PC-3 (cell line): ENCODE data around the gene TMEM150A. TPM values are rescaled to one million over a fixed set of nuclear protein-coding genes. Genes with fewer than 3 reads are reported as not detected.

Experiments
- ATAC-seq: fragments of 200-7000 bp; cut with Tn5 transposase; 2 replicates; pipeline ENCODE4 v1.9.1; 2020; ENCODE audit warnings: mild to moderate bottlenecking, moderate library complexity
- BruUV-seq: library from RNA; stranded (reverse); fragments of 400-500 nt; replicated peaks from 2 replicates; lab custom pipeline; 2021; lab: Mats Ljungman, UMichigan
- CTCF ChIA-PET: fragments of 300-600 bp; sonication (Branson Sonifier 250); formaldehyde crosslinking; loops from one replicate; lab custom pipeline; 2022; ENCODE audit warnings: antibody characterized with exemption; lab: Charles Lee
- POLR2A ChIA-PET: fragments of 300-600 bp; sonication (Branson Sonifier 250); formaldehyde crosslinking; loops from one replicate; lab custom pipeline; 2022; ENCODE audit warnings: antibody characterized with exemption; ENCODE audit not compliant: unreplicated experiment; lab: Charles Lee
- DNase-seq: peaks from one replicate; pipeline ENCODE4 v3.0.0-alpha.2; 2015
- H2AFZ ChIP-seq: fragments of 300-600 bp; sonication (generic); 2 replicates; pipeline ENCODE4 v1.6.0; 2016; ENCODE audit warnings: antibody characterized with exemption, low read length
- H3F3A ChIP-seq: fragments of 300-600 bp; sonication (generic); one replicate; pipeline ENCODE4 v1.6.0; 2017; ENCODE audit warnings: antibody characterized with exemption, low read length, control low read depth, mild to moderate bottlenecking; ENCODE audit not compliant: unreplicated experiment
- H3K27ac ChIP-seq: fragments of 300-600 bp; sonication (generic); 2 replicates; pipeline ENCODE4 v1.5.1; 2016; ENCODE audit warnings: mild to moderate bottlenecking, low read length
- H3K27me3 ChIP-seq: fragments of 300-600 bp; sonication (generic); 2 replicates; pipeline ENCODE4 v1.6.1; 2016; ENCODE audit warnings: low read length, mixed read lengths
- H3K36me3 ChIP-seq: fragments of 300-600 bp; sonication (generic); 2 replicates; pipeline ENCODE4 v1.6.1; 2016; ENCODE audit warnings: low read depth, mixed run types, low read length, mixed read lengths
- H3K4me1 ChIP-seq: fragments of 300-600 bp; sonication (generic); 2 replicates; pipeline ENCODE4 v1.5.1; 2016; ENCODE audit warnings: low read length; ENCODE audit not compliant: insufficient read depth
- H3K4me2 ChIP-seq: fragments of 300-600 bp; sonication (generic); 2 replicates; pipeline ENCODE4 v1.6.0; 2016; ENCODE audit warnings: low read length
- H3K4me3 ChIP-seq: fragments of 300-600 bp; sonication (generic); 2 replicates; pipeline ENCODE4 v1.5.1; 2016; ENCODE audit warnings: mild to moderate bottlenecking, low read length, mixed read lengths
- H3K79me2 ChIP-seq: fragments of 300-600 bp; sonication (generic); 2 replicates; pipeline ENCODE4 v1.6.1; 2017; ENCODE audit warnings: low read length, mixed read lengths
- H3K9ac ChIP-seq: fragments of 300-600 bp; sonication (generic); 2 replicates; pipeline ENCODE4 v1.6.0; 2016; ENCODE audit warnings: mild to moderate bottlenecking, low read length
- H3K9me2 ChIP-seq: fragments of 300-600 bp; sonication (generic); replicated peaks from 2 replicates; pipeline ENCODE4 v1.6.1; 2016; ENCODE audit warnings: mixed run types, low read length, mixed read lengths
- H3K9me3 ChIP-seq: fragments of 300-600 bp; sonication (generic); 2 replicates; pipeline ENCODE4 v1.6.1; 2016; ENCODE audit warnings: low read length, mixed read lengths
- H4K20me1 ChIP-seq: fragments of 300-600 bp; sonication (generic); 2 replicates; pipeline ENCODE4 v1.6.1; 2016; ENCODE audit warnings: low read length, mixed read lengths
- EZH2 ChIP-seq: fragments of 300-600 bp; sonication (generic); IDR thresholded peaks from one replicate; pipeline ENCODE4 v1.6.1; 2017; ENCODE audit warnings: antibody characterized with exemption, mild to moderate bottlenecking, low read length; ENCODE audit not compliant: unreplicated experiment
- EZH2phosphoT487 ChIP-seq: fragments of 300-600 bp; sonication (generic); IDR thresholded peaks from 2 replicates; pipeline ENCODE4 v1.6.1; 2018; ENCODE audit warnings: mild to moderate bottlenecking, antibody characterized with exemption, low read length, borderline replicate concordance
- intact Hi-C: fragments of 100-400 bp; cut with micrococcal nuclease; formaldehyde crosslinking; loops from 2 replicates; pipeline ENCODE4 v1.9.0; 2023
- total RNA-seq: library from RNA; depleted of rRNA; stranded (reverse); fragments of >200 nt; gene quantifications from 2 replicates; pipeline ENCODE4 v1.2.3, GENCODE V29; 2014; rRNA removed
- TF ChIP-seq, protein P1 (sequence below): fragments of 300-600 bp; sonication (generic); conservative IDR thresholded peaks from 2 replicates; pipeline ENCODE4 v1.5.1; 2017; ENCODE audit warnings: antibody characterized with exemption, low read depth, mild to moderate bottlenecking, low read length

TMEM150A gene
- total RNA-seq, 1 experiment from 2014 or later = 4.9 TPM

DNA sequence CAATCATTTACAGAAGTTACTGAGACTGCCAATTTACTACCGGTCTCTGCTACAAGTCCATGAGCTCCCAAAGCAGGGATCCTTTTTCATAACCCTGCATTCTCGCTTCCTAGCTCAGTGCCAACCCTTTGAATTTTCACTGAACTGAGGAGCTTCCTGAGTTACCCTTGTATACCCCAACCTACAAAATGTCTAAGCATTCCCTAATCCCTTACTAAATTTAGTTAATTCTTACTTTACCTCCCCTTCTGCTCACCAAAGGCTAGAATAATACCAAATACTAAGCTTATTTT is 53.9 kb downstream of the TMEM150A start:
- H3K4me1 ChIP-seq = peaks cover 16% of the 10 kb centered on the region
- intact Hi-C loops = no loop called here
- H3K9me3 ChIP-seq = no peaks in the 10 kb centered on the region

More for the DNA sequence above, 53.9 kb downstream of the TMEM150A start:
- Histone ChIP-seq H2AFZ (no peak overlapping the region), H3F3A (peaks cover 40% of the 10 kb centered on the region), H3K27ac (no peak overlapping the region), H3K4me3 (no peak overlapping the region), H3K27me3 (no peaks in the 10 kb centered on the region), H3K4me2 (no peak overlapping the region), H3K9ac (no peak overlapping the region), H3K79me2 (no peaks in the 10 kb centered on the region), H3K36me3 (peaks cover 36% of the 10 kb centered on the region), H4K20me1 (peaks cover 18% of the 10 kb centered on the region), H3K9me2 (no peaks in the 10 kb centered on the region)
- ChIA-PET POLR2A (interaction anchor here (0.6 to 1.0 kb wide), 4 partner anchors 9 to 159 kb away, joined by 3 to 8 read pairs (median 4); partner anchors contain the start of gene MAT2A), CTCF (interaction anchor here (0.6 to 1.0 kb wide), 2 partner anchors 52 to 127 kb away, joined by 3 to 4 read pairs; no protein-coding TSS in a partner anchor)
- BruUV-seq = no TSS peak
- TF ChIP-seq EZH2 (no peak), EZH2phosphoT487 (no peak)
- TF ChIP-seq, protein P1, sequence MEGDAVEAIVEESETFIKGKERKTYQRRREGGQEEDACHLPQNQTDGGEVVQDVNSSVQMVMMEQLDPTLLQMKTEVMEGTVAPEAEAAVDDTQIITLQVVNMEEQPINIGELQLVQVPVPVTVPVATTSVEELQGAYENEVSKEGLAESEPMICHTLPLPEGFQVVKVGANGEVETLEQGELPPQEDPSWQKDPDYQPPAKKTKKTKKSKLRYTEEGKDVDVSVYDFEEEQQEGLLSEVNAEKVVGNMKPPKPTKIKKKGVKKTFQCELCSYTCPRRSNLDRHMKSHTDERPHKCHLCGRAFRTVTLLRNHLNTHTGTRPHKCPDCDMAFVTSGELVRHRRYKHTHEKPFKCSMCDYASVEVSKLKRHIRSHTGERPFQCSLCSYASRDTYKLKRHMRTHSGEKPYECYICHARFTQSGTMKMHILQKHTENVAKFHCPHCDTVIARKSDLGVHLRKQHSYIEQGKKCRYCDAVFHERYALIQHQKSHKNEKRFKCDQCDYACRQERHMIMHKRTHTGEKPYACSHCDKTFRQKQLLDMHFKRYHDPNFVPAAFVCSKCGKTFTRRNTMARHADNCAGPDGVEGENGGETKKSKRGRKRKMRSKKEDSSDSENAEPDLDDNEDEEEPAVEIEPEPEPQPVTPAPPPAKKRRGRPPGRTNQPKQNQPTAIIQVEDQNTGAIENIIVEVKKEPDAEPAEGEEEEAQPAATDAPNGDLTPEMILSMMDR = no peak
- DNase-seq (no peak), ATAC-seq (no peak; the same call in 1 of the 2 replicates)

Other genes with a start within 250 kb of the TMEM150A start
- 39.1 and 50.8 TPM in 2 replicates for gene RETSAT, start 248.2 kb downstream of the TMEM150A start, total RNA-seq
- 16.7 and 19.0 TPM in 2 replicates for gene ELMOD3, start 247.9 kb downstream of the TMEM150A start, total RNA-seq
- 221 and 260 TPM in 2 replicates for gene CAPG, start 192.3 kb downstream of the TMEM150A start, total RNA-seq
- 0.12 TPM in 1 of 2 replicates, not detected in the other for gene SH2D6, start 184.0 kb downstream of the TMEM150A start, total RNA-seq
- gene MAT2A, start 63.5 kb downstream of the TMEM150A start, total RNA-seq = 304 and 309 TPM in 2 replicates
- 34.8 and 46.7 TPM in 2 replicates for gene GGCX, start 41.2 kb downstream of the TMEM150A start, total RNA-seq
- gene VAMP8, start 25.1 kb downstream of the TMEM150A start, total RNA-seq = 141 and 142 TPM in 2 replicates
- gene VAMP5, start 18.3 kb downstream of the TMEM150A start, total RNA-seq = 0.40 TPM in 1 of 2 replicates, not detected in the other
- gene RNF181, start 7.0 kb downstream of the TMEM150A start, total RNA-seq = 170 and 225 TPM in 2 replicates
- gene C2orf68, start 9.4 kb upstream of the TMEM150A start, total RNA-seq = 26.6 and 27.6 TPM in 2 replicates
- 179 and 278 TPM in 2 replicates for gene USP39, start 13.5 kb upstream of the TMEM150A start, total RNA-seq
- not detected in 2 replicates for gene SFTPB, start 65.5 kb upstream of the TMEM150A start, total RNA-seq
- gene GNLY, start 91.7 kb upstream of the TMEM150A start, total RNA-seq = not detected in 2 replicates
- 0.04 TPM in 1 of 2 replicates, not detected in the other for gene ATOH8, start 151.3 kb upstream of the TMEM150A start, total RNA-seq